ENCODE measurements around the gene SPARC.

The SPARC gene

GRCh38 chr5:151673421-151673820 lies 13.3 kb downstream of the SPARC start:
- no peak for TF ChIP-seq ZFP30 (CRISPR knock-in tag; IDR thresholded peaks at IDR 0.05)
- ATAC-seq: no peak

- TF ChIP-seq BACH2 (CRISPR knock-in tag; IDR thresholded peaks at IDR 0.05; ENCODE audit: borderline replicate concordance) (no peak), CREB5 (CRISPR knock-in tag; IDR thresholded peaks at IDR 0.05; ENCODE audit: low read depth) (no peak), ZFP3 (CRISPR knock-in tag; IDR thresholded peaks at IDR 0.05) (no peak), GLIS3 (CRISPR knock-in tag; IDR thresholded peaks at IDR 0.05) (no peak), ZNF8 (CRISPR knock-in tag; IDR thresholded peaks at IDR 0.05) (no peak), OSR1 (CRISPR knock-in tag; IDR thresholded peaks at IDR 0.05) (no peak), PATZ1 (CRISPR knock-in tag; IDR thresholded peaks at IDR 0.05; ENCODE audit: borderline replicate concordance) (no peak), ISL1 (CRISPR knock-in tag; IDR thresholded peaks at IDR 0.05) (no peak), POU6F1 (CRISPR knock-in tag; IDR thresholded peaks at IDR 0.05; ENCODE audit: borderline replicate concordance, low read depth) (no peak), CSDC2 (CRISPR knock-in tag; IDR thresholded peaks at IDR 0.05) (no peak), PPARA (CRISPR knock-in tag; IDR thresholded peaks at IDR 0.05; ENCODE audit: borderline replicate concordance) (no peak), TCF4 (CRISPR knock-in tag; IDR thresholded peaks at IDR 0.05; ENCODE audit: borderline replicate concordance) (no peak), SNAI2 (CRISPR knock-in tag; IDR thresholded peaks at IDR 0.05) (no peak)
- ATAC-seq: no peak
Measured at GRCh38 chr5:151672516-151672915, 14.2 kb downstream of the SPARC start.

- ATAC-seq: peak; percentile 5; the same call in 2 of the 3 replicates
- no peak for TF ChIP-seq TOX (CRISPR knock-in tag; IDR thresholded peaks at IDR 0.05; ENCODE audit: borderline replicate concordance)
- no peak for TF ChIP-seq PPARA (CRISPR knock-in tag; IDR thresholded peaks at IDR 0.05; ENCODE audit: borderline replicate concordance)
- no peak for TF ChIP-seq CSRNP3 (CRISPR knock-in tag; IDR thresholded peaks at IDR 0.05)
- TF ChIP-seq RARB (CRISPR knock-in tag; IDR thresholded peaks at IDR 0.05): no peak
- TF ChIP-seq SNAI2 (CRISPR knock-in tag; IDR thresholded peaks at IDR 0.05): no peak
- no peak for TF ChIP-seq CREB5 (CRISPR knock-in tag; IDR thresholded peaks at IDR 0.05; ENCODE audit: low read depth)
- no peak for TF ChIP-seq OSR1 (CRISPR knock-in tag; IDR thresholded peaks at IDR 0.05)
- TF ChIP-seq TCF4 (CRISPR knock-in tag; IDR thresholded peaks at IDR 0.05; ENCODE audit: borderline replicate concordance): no peak
- TF ChIP-seq TSHZ2 (CRISPR knock-in tag; IDR thresholded peaks at IDR 0.05): no peak
- no peak for TF ChIP-seq ZFP30 (CRISPR knock-in tag; IDR thresholded peaks at IDR 0.05)
- TF ChIP-seq ARNTL (CRISPR knock-in tag; IDR thresholded peaks at IDR 0.05; ENCODE audit: borderline replicate concordance, low read depth): no peak
- TF ChIP-seq PATZ1 (CRISPR knock-in tag; IDR thresholded peaks at IDR 0.05; ENCODE audit: borderline replicate concordance): no peak
- TF ChIP-seq ZFP3 (CRISPR knock-in tag; IDR thresholded peaks at IDR 0.05): no peak
- no peak for TF ChIP-seq POU6F1 (CRISPR knock-in tag; IDR thresholded peaks at IDR 0.05; ENCODE audit: borderline replicate concordance, low read depth)
- no peak for TF ChIP-seq ZNF565 (CRISPR knock-in tag; conservative IDR thresholded peaks at IDR 0.05; ENCODE audit: low read depth)
- no peak for TF ChIP-seq ISL1 (CRISPR knock-in tag; IDR thresholded peaks at IDR 0.05)
- TF ChIP-seq ZNF8 (CRISPR knock-in tag; IDR thresholded peaks at IDR 0.05): no peak
- TF ChIP-seq ZC3H10 (CRISPR knock-in tag; IDR thresholded peaks at IDR 0.05): no peak
- TF ChIP-seq CSDC2 (CRISPR knock-in tag; IDR thresholded peaks at IDR 0.05): no peak
- TF ChIP-seq BACH2 (CRISPR knock-in tag; IDR thresholded peaks at IDR 0.05; ENCODE audit: borderline replicate concordance): no peak
Measured at GRCh38 chr5:151671950-151672349, 14.8 kb downstream of the SPARC start.
